GM13976 (cell line): Measurements from ENCODE around the gene ELOA.
"Not testable (repeated sequence)": the region's sequence is repeated elsewhere in the genome, so short reads cannot be mapped to it uniquely, and the experiment has no call there.

ENCODE experiments used
- DNase-seq: peaks from one replicate; pipeline ENCODE4 v3.0.0; 2012; ENCODE audit warnings: low spot score
- in situ Hi-C: fragments of 300-500 bp; cut with MboI; formaldehyde crosslinking; loops from one replicate; pipeline ENCODE4 v1.12.0; 2022; ENCODE audit warnings: low sequenced_read_pairs, mixed read lengths, inconsistent platforms; ENCODE audit not compliant: unreplicated experiment
- TF ChIP-seq, protein P1 (sequence below): IDR thresholded peaks from 2 replicates; pipeline ENCODE4 v1.5.1; 2012; ENCODE audit warnings: borderline replicate concordance, mild to moderate bottlenecking; ENCODE audit not compliant: insufficient read depth; ENCODE audit errors: extremely low read depth, missing control alignments, control extremely low read depth

The ELOA gene

GRCh38 chr1:23719162-23719820 lies 24.0 kb upstream of the ELOA start:
- no peak for DNase-seq
- TF ChIP-seq, protein P1, sequence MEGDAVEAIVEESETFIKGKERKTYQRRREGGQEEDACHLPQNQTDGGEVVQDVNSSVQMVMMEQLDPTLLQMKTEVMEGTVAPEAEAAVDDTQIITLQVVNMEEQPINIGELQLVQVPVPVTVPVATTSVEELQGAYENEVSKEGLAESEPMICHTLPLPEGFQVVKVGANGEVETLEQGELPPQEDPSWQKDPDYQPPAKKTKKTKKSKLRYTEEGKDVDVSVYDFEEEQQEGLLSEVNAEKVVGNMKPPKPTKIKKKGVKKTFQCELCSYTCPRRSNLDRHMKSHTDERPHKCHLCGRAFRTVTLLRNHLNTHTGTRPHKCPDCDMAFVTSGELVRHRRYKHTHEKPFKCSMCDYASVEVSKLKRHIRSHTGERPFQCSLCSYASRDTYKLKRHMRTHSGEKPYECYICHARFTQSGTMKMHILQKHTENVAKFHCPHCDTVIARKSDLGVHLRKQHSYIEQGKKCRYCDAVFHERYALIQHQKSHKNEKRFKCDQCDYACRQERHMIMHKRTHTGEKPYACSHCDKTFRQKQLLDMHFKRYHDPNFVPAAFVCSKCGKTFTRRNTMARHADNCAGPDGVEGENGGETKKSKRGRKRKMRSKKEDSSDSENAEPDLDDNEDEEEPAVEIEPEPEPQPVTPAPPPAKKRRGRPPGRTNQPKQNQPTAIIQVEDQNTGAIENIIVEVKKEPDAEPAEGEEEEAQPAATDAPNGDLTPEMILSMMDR: no peak
- in situ Hi-C loops: no loop called here

GRCh38 chr1:23720256-23720995 lies 22.8 kb upstream of the ELOA start:
- in situ Hi-C loops: no loop called here
- TF ChIP-seq, protein P1: no peak
- peak; percentile 61 for DNase-seq

DNA sequence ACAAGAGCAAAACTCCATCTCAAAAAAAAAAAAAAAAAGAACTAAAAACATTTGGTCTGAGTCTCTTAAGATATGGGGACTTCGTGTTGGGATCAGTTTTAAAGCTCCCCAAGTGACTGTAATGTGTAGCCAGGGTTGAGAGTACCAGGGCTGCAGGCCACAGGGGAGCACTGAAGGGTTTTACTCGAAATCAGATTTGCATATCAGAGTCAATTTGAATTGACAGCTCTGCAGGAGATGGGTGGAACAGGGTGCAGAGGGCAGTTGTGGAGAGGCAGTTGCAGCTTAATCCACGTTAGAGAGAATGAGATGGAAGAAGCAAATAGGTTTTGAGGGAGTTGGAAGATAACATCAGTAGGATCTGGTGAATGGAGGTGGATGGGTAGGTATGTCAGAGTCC lies 20.6 kb upstream of the ELOA start:
- in situ Hi-C loops: no loop called here
- TF ChIP-seq, protein P1: no peak
- DNase-seq: no peak

- no peak for DNase-seq
- in situ Hi-C loops: no loop called here
- TF ChIP-seq, protein P1: no peak
Measured at GRCh38 chr1:23726686-23727085, 16.6 kb upstream of the ELOA start.

GRCh38 chr1:23727362-23727811 lies 15.9 kb upstream of the ELOA start:
- in situ Hi-C loops: no loop called here
- TF ChIP-seq, protein P1: no peak
- peak; percentile 65 for DNase-seq

- no peak for DNase-seq
- in situ Hi-C loops: no loop called here
- TF ChIP-seq, protein P1: no peak
Measured at GRCh38 chr1:23732363-23733224, 10.7 kb upstream of the ELOA start.

DNA sequence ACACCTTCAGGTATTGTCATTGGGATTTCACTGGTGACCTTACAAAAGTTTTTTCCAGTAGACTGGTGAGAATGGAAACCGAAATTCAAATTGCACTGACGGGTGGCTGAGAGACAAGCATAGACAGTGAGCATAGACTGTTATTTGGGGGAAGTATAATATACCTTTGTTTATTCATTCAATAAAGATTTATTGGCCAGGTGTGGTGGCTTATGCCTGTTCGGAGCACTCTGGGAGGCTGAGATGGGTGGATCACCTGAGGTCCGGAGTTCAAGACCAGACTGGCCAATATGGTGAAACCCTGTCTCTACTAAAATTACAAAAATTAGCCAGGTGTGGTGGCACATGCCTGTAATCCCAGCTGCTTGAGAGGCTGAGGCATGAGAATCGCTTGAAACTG lies 10.0 kb upstream of the ELOA start:
- DNase-seq, in situ Hi-C loops: not testable (repeated sequence)
